GM21381 (cell line): Measurements from ENCODE around the gene CFAP47.
"Not testable (repeated sequence)": the region's sequence is repeated elsewhere in the genome, so short reads cannot be mapped to it uniquely, and the experiment has no call there.

Source experiments
- ATAC-seq: cut with Tn5 transposase; IDR thresholded peaks from one replicate; pipeline ENCODE4 v1.9.1; 2021; ENCODE audit warnings: mild to moderate bottlenecking, moderate library complexity; ENCODE audit not compliant: unreplicated experiment

The CFAP47 gene

DNA sequence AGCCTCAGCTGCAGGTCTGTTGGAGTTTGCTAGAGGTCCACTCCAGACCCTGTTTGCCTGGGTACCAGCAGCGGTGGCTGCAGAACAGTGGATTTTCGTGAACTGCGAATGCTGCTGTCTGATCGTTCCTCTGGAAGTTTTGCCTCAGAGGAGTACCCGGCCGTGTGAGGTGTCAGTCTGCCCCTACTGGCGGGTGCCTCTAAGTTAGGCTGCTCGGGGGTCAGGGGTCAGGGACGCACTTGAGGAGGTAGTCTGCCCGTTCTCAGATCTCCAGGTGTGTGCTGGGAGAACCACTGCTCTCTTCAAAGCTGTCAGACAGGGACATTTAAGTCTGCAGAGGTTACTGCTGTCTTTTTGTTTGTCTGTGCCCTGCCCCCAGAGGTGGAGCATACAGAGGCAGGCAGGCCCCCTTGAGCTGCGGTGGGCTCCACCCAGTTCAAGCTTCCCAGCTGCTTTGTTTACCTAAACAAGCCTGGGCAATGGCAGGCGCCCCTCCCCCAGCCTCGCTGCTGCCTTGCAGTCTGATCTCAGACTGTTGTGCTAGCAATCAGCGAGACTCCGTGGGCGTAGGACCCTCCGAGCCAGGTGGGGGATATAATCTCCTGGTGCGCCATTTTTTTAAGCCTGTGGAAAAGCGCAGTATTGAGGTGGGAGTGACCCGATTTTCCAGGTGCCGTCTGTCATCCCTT, 315.4 kb downstream of the CFAP47 start:
- not testable (repeated sequence) for ATAC-seq

DNA sequence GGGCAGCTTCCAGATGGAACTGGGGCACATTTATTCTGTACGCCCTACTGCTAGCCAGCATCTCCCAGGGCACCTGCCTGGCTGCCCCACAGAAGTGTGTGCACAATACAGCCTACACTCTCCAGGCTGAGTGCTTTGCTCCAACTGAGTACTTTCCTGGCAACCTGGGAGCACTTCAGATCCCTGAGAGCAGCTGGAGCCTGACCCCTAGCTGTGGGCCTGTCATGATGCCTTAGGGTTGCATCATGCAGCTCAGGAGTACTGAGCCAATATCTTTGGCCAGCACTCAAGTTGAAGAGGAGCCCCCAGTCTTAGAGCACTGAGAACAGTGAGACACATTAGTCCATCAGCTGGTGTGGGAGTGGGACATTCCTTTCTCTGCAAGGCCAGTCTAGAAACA, 321.9 kb downstream of the CFAP47 start:
- no peak for ATAC-seq

DNA sequence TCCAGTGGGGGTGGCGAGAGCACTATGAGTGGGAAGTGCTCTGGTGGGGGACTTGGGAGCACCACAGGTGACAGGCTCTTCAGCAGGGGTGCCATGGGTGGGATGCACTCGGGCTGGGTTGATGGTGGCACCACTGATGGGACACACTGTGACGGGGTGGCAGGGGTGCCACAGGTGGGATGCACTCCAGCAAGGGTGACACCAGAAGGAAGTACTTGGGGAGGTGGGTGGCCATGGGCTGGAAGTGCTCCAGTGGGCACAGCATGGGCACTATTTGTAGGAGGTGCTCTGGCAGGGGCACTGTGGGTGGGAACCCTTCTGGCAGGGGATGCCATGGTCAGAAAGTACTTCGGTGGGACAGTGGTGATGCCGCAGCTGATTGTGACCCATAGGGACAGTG, 346.6 kb downstream of the CFAP47 start:
- ATAC-seq = no peak

GRCh38 chrX:36310136-36310535, 390.6 kb downstream of the CFAP47 start:
- ATAC-seq = no peak

GRCh38 chrX:36314303-36314702, 394.8 kb downstream of the CFAP47 start:
- no peak for ATAC-seq

- ATAC-seq = no peak
Observed at GRCh38 chrX:36334572-36334971, 415.0 kb downstream of the CFAP47 start.

- no peak for ATAC-seq
Observed at GRCh38 chrX:36336751-36337150, 417.2 kb downstream of the CFAP47 start.

DNA sequence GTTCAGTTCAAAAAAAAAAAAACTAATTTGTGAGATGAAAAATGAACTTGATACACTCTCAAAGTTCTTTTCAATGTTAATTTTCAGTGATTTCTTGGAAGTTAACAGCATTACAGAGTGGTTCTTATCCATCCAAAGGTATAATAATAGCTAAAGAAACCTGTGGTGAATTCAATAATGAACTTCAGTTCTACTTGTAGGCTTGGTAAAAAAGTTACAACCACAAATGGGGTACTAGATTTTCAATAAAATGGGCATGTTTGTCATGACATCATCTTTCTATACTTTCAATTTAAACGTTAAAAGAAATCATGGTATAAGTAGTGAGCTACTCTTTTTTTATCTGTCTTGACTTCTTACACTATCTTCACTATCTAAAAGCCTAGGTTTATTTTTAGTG, 424.8 kb downstream of the CFAP47 start:
- ATAC-seq = no peak

DNA sequence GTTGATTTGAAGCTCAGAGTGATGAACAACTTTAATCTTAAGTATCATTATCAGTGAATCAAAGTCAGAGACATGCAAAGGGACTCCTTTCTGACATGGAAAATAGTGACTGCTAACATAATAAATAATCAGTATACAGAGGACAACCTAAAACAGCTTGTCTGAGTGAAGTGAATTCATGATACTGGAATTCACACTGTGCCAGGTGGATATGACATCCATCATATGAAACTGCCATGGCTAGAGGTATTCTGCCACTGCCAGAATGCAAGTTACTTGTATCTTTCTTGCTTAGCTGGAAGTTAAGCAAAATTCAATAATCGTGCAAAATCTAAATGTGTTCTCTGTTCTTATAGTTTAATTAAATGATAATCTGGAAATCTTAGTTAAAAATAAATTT, 429.0 kb downstream of the CFAP47 start:
- no peak for ATAC-seq

DNA sequence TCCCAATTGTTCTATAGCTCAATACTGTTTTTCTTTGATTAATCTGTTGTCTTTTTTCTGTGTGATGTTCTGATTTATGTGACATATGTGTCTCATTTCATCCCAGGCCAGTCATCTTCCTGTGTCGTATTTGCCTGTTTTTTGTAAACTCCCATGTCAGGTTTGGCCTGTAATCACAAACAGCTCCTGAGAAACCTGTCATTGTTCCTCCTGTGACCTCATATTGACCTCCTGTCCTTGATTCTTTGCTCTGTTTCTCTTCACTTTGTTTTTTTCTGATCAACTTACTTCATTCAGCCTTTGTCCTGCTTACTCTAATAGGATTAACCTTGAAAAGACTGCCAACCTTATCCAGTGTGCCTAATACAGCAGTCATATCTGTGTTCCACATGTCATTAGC, 438.3 kb downstream of the CFAP47 start:
- ATAC-seq = no peak

- ATAC-seq = no peak
Observed at GRCh38 chrX:36364262-36364661, 444.7 kb downstream of the CFAP47 start.

- ATAC-seq = no peak
Observed at GRCh38 chrX:36383495-36383894, 464.0 kb downstream of the CFAP47 start.

DNA sequence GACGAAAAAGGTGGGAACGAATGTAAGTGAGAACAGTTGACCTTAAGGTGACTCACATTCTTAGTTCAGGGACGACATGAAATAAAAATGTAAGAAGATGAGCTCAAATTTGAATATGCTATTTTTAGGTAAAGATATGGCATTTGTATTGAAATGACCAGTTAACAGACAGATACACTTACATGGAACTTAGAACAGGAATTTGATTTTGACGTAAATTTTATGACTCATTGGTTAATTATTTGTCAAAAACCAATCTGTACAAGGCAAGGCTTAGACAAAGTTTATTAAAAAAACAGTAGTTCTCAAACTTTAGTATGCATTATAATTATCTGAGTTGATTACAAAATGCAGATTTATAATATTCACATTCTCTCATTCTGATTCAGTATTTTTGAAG, 469.4 kb downstream of the CFAP47 start:
- ATAC-seq = no peak

- no peak for ATAC-seq
Observed at GRCh38 chrX:36401774-36402173, 482.2 kb downstream of the CFAP47 start.

DNA sequence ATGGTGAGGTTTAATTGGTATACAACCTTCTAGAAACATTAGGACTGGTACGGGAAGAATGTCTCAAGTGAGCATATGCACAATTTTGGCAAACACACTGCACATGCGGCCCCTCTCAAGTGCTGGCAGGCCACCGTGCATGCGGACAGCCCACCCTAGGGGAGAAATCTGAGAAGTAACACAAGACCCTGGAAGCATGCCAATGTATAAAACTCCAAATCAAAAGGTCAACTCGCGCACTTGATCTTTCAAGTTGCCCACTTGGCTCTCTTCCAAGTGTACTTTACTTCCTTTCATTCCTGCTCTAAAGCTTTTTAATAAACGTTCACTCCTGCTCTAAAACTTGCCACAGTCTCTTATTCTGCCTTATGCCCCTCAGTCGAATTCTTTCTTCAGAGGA, 488.3 kb downstream of the CFAP47 start:
- no peak for ATAC-seq

- no peak for ATAC-seq
Observed at GRCh38 chrX:36414056-36414455, 494.5 kb downstream of the CFAP47 start.

DNA sequence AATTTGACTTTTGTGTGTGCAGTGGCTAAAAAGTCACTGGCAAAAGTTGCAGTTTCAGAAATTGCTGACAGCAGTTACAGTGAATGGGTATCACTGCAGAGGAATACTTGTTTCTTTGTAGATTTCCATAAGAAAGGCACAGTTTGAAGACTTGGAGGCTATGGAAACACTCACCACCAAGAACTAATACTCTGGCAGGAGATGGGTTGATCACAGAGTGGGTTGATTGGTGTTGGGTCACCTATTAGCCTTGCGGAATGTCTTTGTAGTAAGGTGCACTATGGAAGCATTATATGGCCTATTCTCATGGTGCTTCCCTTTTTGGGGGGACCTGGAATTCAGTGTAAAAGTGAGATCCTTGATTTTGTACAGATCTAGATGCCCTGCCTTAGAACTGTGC, 502.8 kb downstream of the CFAP47 start:
- ATAC-seq = no peak

DNA sequence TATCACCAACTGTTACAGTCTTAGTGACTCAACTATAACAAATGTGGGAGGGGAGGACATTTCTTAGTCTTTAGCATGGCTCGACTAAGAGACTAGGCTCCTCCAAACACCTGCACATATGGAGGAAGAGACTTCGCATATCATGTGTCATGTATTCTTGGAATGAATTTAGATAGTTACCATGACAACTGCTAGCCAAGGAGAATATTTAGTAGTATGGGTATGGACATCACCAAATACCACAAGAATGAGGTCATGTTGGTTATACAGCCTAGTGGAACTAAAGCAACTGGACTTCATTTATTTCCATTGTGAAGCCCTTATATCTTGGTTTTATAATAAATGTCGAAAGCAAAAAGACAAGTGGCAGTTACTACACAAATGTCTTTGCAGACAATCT, 512.3 kb downstream of the CFAP47 start:
- no peak for ATAC-seq

DNA sequence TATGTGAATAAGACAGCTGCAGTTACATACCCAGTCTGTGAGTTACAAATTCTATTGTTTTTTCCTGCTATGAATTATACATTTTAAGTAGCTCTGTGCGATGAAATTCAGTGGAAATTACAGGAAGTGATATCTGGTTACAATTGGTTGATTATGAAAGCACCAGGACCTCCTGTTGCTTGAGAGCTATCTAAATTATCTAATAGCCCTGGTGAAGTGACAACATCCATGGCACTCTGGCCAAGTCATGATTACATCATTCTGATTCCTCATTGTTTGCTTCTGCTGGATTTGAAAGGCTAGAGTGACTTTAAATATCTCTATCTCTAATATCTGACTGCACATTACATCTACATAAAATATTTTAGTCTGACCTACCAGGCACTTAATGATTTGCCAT, 515.0 kb downstream of the CFAP47 start:
- no peak for ATAC-seq
